Keratinocyte (primary cell): ENCODE measurements around the gene LRRC27. TPM values are rescaled to one million over a fixed set of nuclear protein-coding genes. Genes with fewer than 3 reads are reported as not detected.

Experiments
- DNase-seq: peaks from one replicate; pipeline ENCODE4 v3.0.0-alpha.2; 2011; ENCODE audit warnings: low read depth, missing footprints, low spot score
- FAIRE-seq: peaks from 2 replicates; lab custom pipeline; 2011; peaks lifted over from hg19 to GRCh38; lab: Jason Lieb, UNC
- H2AFZ ChIP-seq: 2 replicates; pipeline ENCODE4 v1.6.0; 2012; ENCODE audit warnings: low read length, control low read depth, inconsistent platforms; ENCODE audit not compliant: control insufficient read depth
- H3K27ac ChIP-seq: 2 replicates; pipeline ENCODE4 v1.5.1; 2011; ENCODE audit warnings: low read length; ENCODE audit not compliant: control insufficient read depth, insufficient read depth
- H3K27me3 ChIP-seq: 3 replicates; pipeline ENCODE4 v1.6.0; 2011; ENCODE audit warnings: low read length; ENCODE audit not compliant: control insufficient read depth, insufficient read depth; ENCODE audit errors: extremely low read depth
- H3K36me3 ChIP-seq, 2 experiments: 2 replicates in 1 of 2; 3 replicates in 1 of 2; pipeline ENCODE4 v1.5.1; 2011; ENCODE audit warnings: low read length in 2 of 2, mild to moderate bottlenecking in 1 of 2; ENCODE audit not compliant: control insufficient read depth in 2 of 2, insufficient read depth in 2 of 2; ENCODE audit errors: extremely low read depth in 1 of 2
- H3K4me1 ChIP-seq: 3 replicates; pipeline ENCODE4 v1.5.1; 2011; ENCODE audit warnings: low read length; ENCODE audit not compliant: control insufficient read depth, insufficient read depth; ENCODE audit errors: extremely low read depth
- H3K4me2 ChIP-seq: 3 replicates; pipeline ENCODE4 v1.6.0; 2011; ENCODE audit warnings: low read depth, low read length; ENCODE audit not compliant: control insufficient read depth, insufficient read depth; ENCODE audit errors: extremely low read depth
- H3K4me3 ChIP-seq, 3 experiments: fragments of 200-600 bp in 1 of 3; sonication (generic) in 1 of 3; 2 replicates in 2 of 3; 3 replicates in 1 of 3; pipeline ENCODE4 v1.5.1; 2011 to 2016; ENCODE audit warnings: low read length in 3 of 3, mild to moderate bottlenecking in 3 of 3, control low read depth in 2 of 3, inconsistent platforms in 1 of 3, low read depth in 1 of 3, mixed read lengths in 1 of 3, mixed run types in 1 of 3, moderate library complexity in 1 of 3; ENCODE audit not compliant: control insufficient read depth in 2 of 3, insufficient read depth in 2 of 3; ENCODE audit errors: extremely low read depth in 1 of 3
- H3K79me2 ChIP-seq: 2 replicates; pipeline ENCODE4 v1.6.0; 2012; ENCODE audit warnings: low read length; ENCODE audit not compliant: control insufficient read depth, insufficient read depth
- H3K9ac ChIP-seq: 3 replicates; pipeline ENCODE4 v1.6.0; 2011; ENCODE audit warnings: low read length; ENCODE audit not compliant: control insufficient read depth, insufficient read depth; ENCODE audit errors: extremely low read depth
- H3K9me1 ChIP-seq: 3 replicates; pipeline ENCODE4 v1.6.0; 2011; ENCODE audit warnings: low read length; ENCODE audit not compliant: control insufficient read depth, insufficient read depth; ENCODE audit errors: extremely low read depth
- H3K9me3 ChIP-seq: 2 replicates; pipeline ENCODE4 v1.5.1; 2012; ENCODE audit warnings: low read depth, low read length; ENCODE audit not compliant: control insufficient read depth
- H4K20me1 ChIP-seq: 3 replicates; pipeline ENCODE4 v1.6.0; 2011; ENCODE audit warnings: low read length; ENCODE audit not compliant: control insufficient read depth, insufficient read depth; ENCODE audit errors: extremely low read depth
- EZH2 ChIP-seq: IDR thresholded peaks from one replicate; pipeline ENCODE4 v1.6.1; 2012; ENCODE audit warnings: inconsistent platforms, mild to moderate bottlenecking, low read length, moderate library complexity
- dilution Hi-C: fragments of 300-500 bp; cut with MboI; formaldehyde crosslinking; loops from one replicate; pipeline ENCODE4 v1.7.0; 2020; ENCODE audit warnings: low sequenced_read_pairs; ENCODE audit not compliant: extremely low pct_ligation_motif_present
- polyA plus RNA-seq, 5 experiments: library from polyadenylated mRNA; depleted of rRNA in 3 of 5; stranded (reverse) in 3 of 5; stranded (forward) in 1 of 5; unstranded in 1 of 5; fragments of >200 nt; gene quantifications; 1 replicate in 1 of 5; 2 replicates in 3 of 5; 3 replicates in 1 of 5; pipeline versions ENCODE4 v1.2.1 to v1.2.3, GENCODE V29; 2011 to 2012; ENCODE audit warnings: missing spikeins in 2 of 5, low read depth in 1 of 5, low replicate concordance in 1 of 5
- TF ChIP-seq, protein P1 (sequence below), 3 experiments: IDR thresholded peaks in 1 of 3; conservative IDR thresholded peaks in 1 of 3; optimal IDR thresholded peaks in 1 of 3; 2 replicates in 2 of 3; 3 replicates in 1 of 3; pipeline versions ENCODE3 to v1.5.1; 2011; ENCODE audit warnings: low read length in 3 of 3, mild to moderate bottlenecking in 3 of 3, moderate library complexity in 2 of 3, control low read depth in 1 of 3, inconsistent platforms in 1 of 3; ENCODE audit not compliant: insufficient read depth in 2 of 3; ENCODE audit errors: extremely low read depth in 1 of 3

The LRRC27 gene
- polyA plus RNA-seq, 1 donor (not counting 4 experiments of a cell fraction or from before 2014, with no cell fraction given) = 3.0 TPM

DNA sequence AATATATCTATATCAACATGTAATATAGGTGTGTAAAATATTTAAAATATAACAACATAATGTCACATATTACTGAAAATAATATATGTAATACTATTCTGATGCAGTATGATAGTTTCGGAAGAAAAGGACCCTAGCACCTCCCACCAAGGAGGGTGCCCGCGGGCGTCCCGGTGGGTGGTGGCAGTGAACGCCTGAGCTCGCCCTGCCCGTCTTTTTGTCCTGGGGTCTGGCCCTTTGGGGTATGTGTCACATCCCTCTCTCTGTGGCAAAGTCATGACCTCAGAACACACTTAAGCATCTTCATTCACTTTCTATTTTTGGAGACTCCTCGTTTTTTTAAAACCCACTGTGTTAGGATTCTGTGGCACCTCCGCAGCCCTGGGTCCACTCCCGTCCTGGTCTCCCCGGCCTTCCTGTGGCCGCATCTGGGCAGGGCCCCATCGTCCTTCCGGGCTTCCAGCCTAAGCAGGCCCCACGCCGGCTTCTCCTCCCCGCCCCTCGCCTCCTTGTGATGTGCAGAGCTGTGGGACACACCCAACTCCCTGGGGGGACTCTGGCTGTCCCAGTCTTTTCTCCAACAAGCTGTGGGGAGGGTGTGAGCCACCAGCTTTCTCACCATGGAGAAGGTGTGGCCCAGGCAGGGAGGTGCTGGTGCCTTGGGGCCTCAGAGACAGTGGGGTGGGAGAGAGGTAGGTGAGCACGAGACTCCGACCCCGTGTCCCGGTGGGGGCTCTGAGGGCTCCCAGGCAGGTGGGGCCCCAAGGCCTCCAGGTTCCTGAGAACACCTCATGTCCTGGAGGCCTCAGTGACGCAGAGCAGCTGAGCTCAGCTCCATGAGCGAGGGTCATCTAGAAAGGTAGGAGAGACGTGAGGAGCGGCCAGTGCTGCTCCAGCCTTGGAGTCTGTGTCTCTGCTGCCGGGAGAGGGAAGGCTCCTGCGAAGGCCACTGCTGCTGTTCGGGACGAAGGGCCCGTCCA is 81.5 kb downstream of the LRRC27 start:
- H3K79me2 ChIP-seq = peaks cover 17% of the 10 kb centered on the region
- H2AFZ ChIP-seq = no peak overlapping the region
- no peaks in the 10 kb centered on the region for H3K9me1 ChIP-seq
- no peaks in the 10 kb centered on the region for H3K27me3 ChIP-seq
- H3K27ac ChIP-seq = peak overlapping the region; percentile 36
- H3K4me3 ChIP-seq = no peak overlapping the region
- peak overlapping the region; percentile 62 for H3K4me2 ChIP-seq
- DNase-seq (no peak), FAIRE-seq (no peak)
- peaks cover 38% of the 10 kb centered on the region for H3K4me1 ChIP-seq
- H4K20me1 ChIP-seq = no peaks in the 10 kb centered on the region
- no peaks in the 10 kb centered on the region for H3K9me3 ChIP-seq
- dilution Hi-C loops = no loop called here
- peak overlapping the region; percentile 60 for H3K9ac ChIP-seq
- H3K36me3 ChIP-seq = peaks cover 3 to 8% of the 10 kb centered on the region in 2 experiments
- TF ChIP-seq, protein P1, sequence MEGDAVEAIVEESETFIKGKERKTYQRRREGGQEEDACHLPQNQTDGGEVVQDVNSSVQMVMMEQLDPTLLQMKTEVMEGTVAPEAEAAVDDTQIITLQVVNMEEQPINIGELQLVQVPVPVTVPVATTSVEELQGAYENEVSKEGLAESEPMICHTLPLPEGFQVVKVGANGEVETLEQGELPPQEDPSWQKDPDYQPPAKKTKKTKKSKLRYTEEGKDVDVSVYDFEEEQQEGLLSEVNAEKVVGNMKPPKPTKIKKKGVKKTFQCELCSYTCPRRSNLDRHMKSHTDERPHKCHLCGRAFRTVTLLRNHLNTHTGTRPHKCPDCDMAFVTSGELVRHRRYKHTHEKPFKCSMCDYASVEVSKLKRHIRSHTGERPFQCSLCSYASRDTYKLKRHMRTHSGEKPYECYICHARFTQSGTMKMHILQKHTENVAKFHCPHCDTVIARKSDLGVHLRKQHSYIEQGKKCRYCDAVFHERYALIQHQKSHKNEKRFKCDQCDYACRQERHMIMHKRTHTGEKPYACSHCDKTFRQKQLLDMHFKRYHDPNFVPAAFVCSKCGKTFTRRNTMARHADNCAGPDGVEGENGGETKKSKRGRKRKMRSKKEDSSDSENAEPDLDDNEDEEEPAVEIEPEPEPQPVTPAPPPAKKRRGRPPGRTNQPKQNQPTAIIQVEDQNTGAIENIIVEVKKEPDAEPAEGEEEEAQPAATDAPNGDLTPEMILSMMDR (optimal IDR thresholded peaks at IDR 0.05 in 1 of 3, IDR thresholded peaks at IDR 0.05 in 1 of 3, conservative IDR thresholded peaks at IDR 0.05 in 1 of 3; ENCODE audit: extremely low read depth in 1 of 3, insufficient read depth in 2 of 3, low read length in 3 of 3) = no peak
- TF ChIP-seq EZH2 = no peak

DNA sequence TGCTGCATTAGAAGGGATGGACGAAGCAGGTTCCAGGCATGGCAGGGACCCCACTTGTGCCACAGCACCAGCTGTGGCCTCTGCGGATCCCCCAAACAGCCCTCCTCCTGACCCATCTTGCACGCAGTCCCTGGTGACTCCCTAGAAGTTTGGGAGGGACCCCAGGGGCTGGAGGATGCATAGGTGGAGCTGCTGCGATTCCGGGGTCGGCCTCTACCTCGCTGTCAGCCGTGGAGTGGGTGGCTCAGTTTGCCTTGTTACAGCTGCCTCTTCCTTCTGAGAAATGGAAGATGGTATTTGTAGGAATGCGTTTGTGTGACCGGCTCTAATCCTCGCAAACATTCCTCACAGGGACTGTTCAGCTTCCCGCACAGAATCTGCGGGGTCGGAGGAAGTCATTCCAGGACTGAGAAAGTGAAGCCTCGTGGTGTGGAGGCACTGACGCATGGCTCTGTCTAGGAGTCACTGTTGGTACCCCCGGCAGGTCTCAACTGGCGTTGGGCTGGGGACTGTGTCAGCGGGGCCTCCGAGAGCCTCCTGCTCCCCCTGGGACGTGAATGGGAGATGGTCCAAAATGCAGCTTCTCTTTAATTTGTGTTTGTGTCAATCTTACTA is 82.5 kb downstream of the LRRC27 start:
- Histone ChIP-seq H3K9me1 (no peaks in the 10 kb centered on the region), H3K9ac (no peak overlapping the region), H3K9me3 (no peaks in the 10 kb centered on the region), H3K4me2 (no peak overlapping the region), H3K79me2 (peaks cover 9% of the 10 kb centered on the region), H3K36me3 (peaks cover 2 to 8% of the 10 kb centered on the region in 2 experiments), H3K27me3 (no peaks in the 10 kb centered on the region), H3K4me3 (no peak overlapping the region), H3K4me1 (peaks cover 41% of the 10 kb centered on the region), H3K27ac (no peak overlapping the region), H4K20me1 (no peaks in the 10 kb centered on the region), H2AFZ (no peak overlapping the region)
- dilution Hi-C loops = no loop called here
- no peak for TF ChIP-seq EZH2
- TF ChIP-seq, protein P1 (optimal IDR thresholded peaks at IDR 0.05 in 1 of 3, IDR thresholded peaks at IDR 0.05 in 1 of 3, conservative IDR thresholded peaks at IDR 0.05 in 1 of 3; ENCODE audit: extremely low read depth in 1 of 3, insufficient read depth in 2 of 3, low read length in 3 of 3) = no peak
- DNase-seq (no peak), FAIRE-seq (no peak)
